Endothelial cell (in vitro differentiated cells): Measurements from ENCODE around the gene ADGRG7. TPM values are rescaled to one million over a fixed set of nuclear protein-coding genes. Genes with fewer than 3 reads are reported as not detected.

Source experiments
- DNase-seq: peaks from one replicate; pipeline ENCODE4 v3.0.0; 2021; ENCODE audit warnings: low spot score
- H3K27ac Mint-ChIP-seq: one replicate; pipeline ENCODE4 v1.8.0; 2021; ENCODE audit warnings: mixed read lengths, inconsistent platforms; ENCODE audit not compliant: unreplicated experiment
- H3K27me3 Mint-ChIP-seq: one replicate; pipeline ENCODE4 v1.8.0; 2021; ENCODE audit warnings: mild to moderate bottlenecking, moderate library complexity, mixed read lengths, inconsistent platforms; ENCODE audit not compliant: unreplicated experiment
- H3K36me3 Mint-ChIP-seq: one replicate; pipeline ENCODE4 v1.8.0; 2021; ENCODE audit warnings: mild to moderate bottlenecking, low read depth, mixed read lengths, inconsistent platforms; ENCODE audit not compliant: unreplicated experiment
- H3K4me1 Mint-ChIP-seq: one replicate; pipeline ENCODE4 v1.8.0; 2021; ENCODE audit warnings: mild to moderate bottlenecking, mixed read lengths, inconsistent platforms; ENCODE audit not compliant: unreplicated experiment
- H3K4me3 Mint-ChIP-seq: one replicate; pipeline ENCODE4 v1.8.0; 2021; ENCODE audit warnings: mild to moderate bottlenecking, mixed read lengths, inconsistent platforms; ENCODE audit not compliant: unreplicated experiment
- H3K9me3 Mint-ChIP-seq: one replicate; pipeline ENCODE4 v1.8.0; 2021; ENCODE audit warnings: mixed read lengths, inconsistent platforms; ENCODE audit not compliant: unreplicated experiment
- CTCF ChIP-seq: fragments of 200-600 bp; sonication (generic); IDR thresholded peaks from one replicate; pipeline ENCODE4 v1.5.0; 2021; ENCODE audit warnings: antibody characterized with exemption; ENCODE audit not compliant: unreplicated experiment
- total RNA-seq: library from RNA; stranded (reverse); fragmentation: NEBNext Ultra II Directional; extraction: Animal tissue kit (Norgen Biotek cat#: 25700); gene quantifications from one replicate; pipeline ENCODE4 v1.2.1, GENCODE V29; 2021; ENCODE audit not compliant: unreplicated experiment

ADGRG7 gene
- total RNA-seq, 1 donor from 2014 or later, result not detected

GRCh38 chr3:100631236-100631635, 21.8 kb downstream of the ADGRG7 start:
- Mint-ChIP-seq H3K9me3 (no peaks in the 10 kb centered on the region), H3K27ac (no peak overlapping the region), H3K4me3 (no peak overlapping the region), H3K36me3 (no peaks in the 10 kb centered on the region), H3K27me3 (peaks cover 2% of the 10 kb centered on the region), H3K4me1 (no peaks in the 10 kb centered on the region)
- DNase-seq, result no peak
- no peak for TF ChIP-seq CTCF

GRCh38 chr3:100634493-100635272, 25.3 kb downstream of the ADGRG7 start:
- peak; percentile 26 for DNase-seq
- H3K27ac Mint-ChIP-seq, result no peak overlapping the region
- H3K36me3 Mint-ChIP-seq, result no peaks in the 10 kb centered on the region
- no peaks in the 10 kb centered on the region for H3K9me3 Mint-ChIP-seq
- H3K4me1 Mint-ChIP-seq, result no peaks in the 10 kb centered on the region
- no peak for TF ChIP-seq CTCF
- no peaks in the 10 kb centered on the region for H3K27me3 Mint-ChIP-seq
- H3K4me3 Mint-ChIP-seq, result no peak overlapping the region

- H3K36me3 Mint-ChIP-seq, result no peaks in the 10 kb centered on the region
- no peaks in the 10 kb centered on the region for H3K4me1 Mint-ChIP-seq
- H3K9me3 Mint-ChIP-seq, result no peaks in the 10 kb centered on the region
- no peaks in the 10 kb centered on the region for H3K27me3 Mint-ChIP-seq
- H3K4me3 Mint-ChIP-seq, result no peak overlapping the region
- no peak overlapping the region for H3K27ac Mint-ChIP-seq
- no peak for DNase-seq
- no peak for TF ChIP-seq CTCF
These were observed 25.9 kb downstream of the ADGRG7 start for GRCh38 chr3:100635273-100635701.

GRCh38 chr3:100637197-100637631, 27.8 kb downstream of the ADGRG7 start:
- no peaks in the 10 kb centered on the region for H3K27me3 Mint-ChIP-seq
- no peak overlapping the region for H3K27ac Mint-ChIP-seq
- no peaks in the 10 kb centered on the region for H3K36me3 Mint-ChIP-seq
- DNase-seq, result no peak
- no peaks in the 10 kb centered on the region for H3K4me1 Mint-ChIP-seq
- no peak overlapping the region for H3K4me3 Mint-ChIP-seq
- TF ChIP-seq CTCF, result no peak
- no peaks in the 10 kb centered on the region for H3K9me3 Mint-ChIP-seq

- Mint-ChIP-seq H3K27ac (no peak overlapping the region), H3K4me3 (no peak overlapping the region), H3K9me3 (no peaks in the 10 kb centered on the region), H3K27me3 (no peaks in the 10 kb centered on the region), H3K36me3 (no peaks in the 10 kb centered on the region), H3K4me1 (no peaks in the 10 kb centered on the region)
- TF ChIP-seq CTCF, result no peak
- DNase-seq, result no peak
These were observed 31.2 kb downstream of the ADGRG7 start for GRCh38 chr3:100640633-100641032.
